OCI-LY3 (cell line): ENCODE data around the gene EEIG2.

ENCODE experiments used
- H2AFZ ChIP-seq: fragments of 200-600, 300-600 bp; shearing (Covaris generic); 2 replicates; pipeline ENCODE4 v1.6.0; 2014; ENCODE audit warnings: antibody characterized with exemption, low read depth, low read length
- H3K27ac ChIP-seq: fragments of 200-600, 300-600 bp; sonication (generic); 2 replicates; pipeline ENCODE4 v1.5.1; 2014; ENCODE audit warnings: mild to moderate bottlenecking, low read length, moderate library complexity, mixed read lengths
- H3K27me3 ChIP-seq: fragments of 200-600, 300-600 bp; sonication (generic); 2 replicates; pipeline ENCODE4 v1.6.1; 2014; ENCODE audit warnings: low read depth, low read length, mixed read lengths
- H3K36me3 ChIP-seq: fragments of 200-600, 300-600 bp; sonication (generic); replicated peaks from 2 replicates; pipeline ENCODE3; 2014; ENCODE audit warnings: low read depth, low read length, mixed read lengths
- H3K4me1 ChIP-seq: fragments of 300-600, 200-600 bp; sonication (generic); 2 replicates; pipeline ENCODE4 v1.6.1; 2014; ENCODE audit warnings: low read length, mixed read lengths
- H3K4me2 ChIP-seq: fragments of 200-600, 300-600 bp; sonication (generic); 2 replicates; pipeline ENCODE4 v1.6.1; 2014; ENCODE audit warnings: low read length, mixed read lengths
- H3K4me3 ChIP-seq: fragments of 300-600, 200-600 bp; sonication (generic); 2 replicates; pipeline ENCODE4 v1.5.1; 2014; ENCODE audit warnings: antibody characterized with exemption, mild to moderate bottlenecking, low read length, moderate library complexity
- H3K79me2 ChIP-seq: fragments of 300-600, 200-600 bp; shearing (Covaris generic); 2 replicates; pipeline ENCODE4 v1.6.1; 2014; ENCODE audit warnings: mild to moderate bottlenecking, low read length, mixed read lengths
- H3K9ac ChIP-seq: fragments of 300-600, 200-600 bp; shearing (Covaris generic); 2 replicates; pipeline ENCODE4 v1.6.0; 2014; ENCODE audit warnings: mild to moderate bottlenecking, low read length, moderate library complexity
- H3K9me3 ChIP-seq: fragments of 200-600, 300-600 bp; shearing (Covaris generic); 2 replicates; pipeline ENCODE4 v1.6.1; 2014; ENCODE audit warnings: low read length, mixed read lengths; ENCODE audit not compliant: insufficient read depth
- H4K20me1 ChIP-seq: fragments of 200-600, 300-600 bp; sonication (generic); 2 replicates; pipeline ENCODE4 v1.6.1; 2016; ENCODE audit warnings: low read length, mixed read lengths; ENCODE audit not compliant: insufficient read depth
- CTCF ChIP-seq: fragments of 200-600, 300-600 bp; sonication (generic); IDR thresholded peaks from 2 replicates; pipeline ENCODE4 v1.5.1; 2014; ENCODE audit warnings: antibody characterized with exemption, low read length, low read depth
- EZH2phosphoT487 ChIP-seq: fragments of 200-600 bp; shearing (Covaris generic); IDR thresholded peaks from 2 replicates; pipeline ENCODE4 v1.6.1; 2018; ENCODE audit warnings: antibody characterized with exemption, mixed run types, low read depth

The EEIG2 gene

GRCh38 chr1:108600504-108600903 lies 40.6 kb downstream of the EEIG2 start:
- no peak overlapping the region for H3K4me2 ChIP-seq
- H4K20me1 ChIP-seq, result no peaks in the 10 kb centered on the region
- H3K79me2 ChIP-seq, result no peaks in the 10 kb centered on the region
- H3K9me3 ChIP-seq, result no peaks in the 10 kb centered on the region
- H2AFZ ChIP-seq, result no peak overlapping the region
- no peaks in the 10 kb centered on the region for H3K27me3 ChIP-seq
- H3K27ac ChIP-seq, result no peak overlapping the region
- no peak overlapping the region for H3K4me3 ChIP-seq
- no peak overlapping the region for H3K9ac ChIP-seq
- TF ChIP-seq CTCF, result no peak
- no peak for TF ChIP-seq EZH2phosphoT487
- no peaks in the 10 kb centered on the region for H3K4me1 ChIP-seq
- H3K36me3 ChIP-seq, result no peaks in the 10 kb centered on the region

- Histone ChIP-seq H3K36me3 (no peaks in the 10 kb centered on the region), H3K9me3 (no peaks in the 10 kb centered on the region), H3K27ac (no peak overlapping the region), H3K9ac (no peak overlapping the region), H4K20me1 (no peaks in the 10 kb centered on the region), H3K4me2 (no peak overlapping the region), H2AFZ (no peak overlapping the region), H3K4me1 (no peaks in the 10 kb centered on the region), H3K4me3 (no peak overlapping the region), H3K79me2 (no peaks in the 10 kb centered on the region), H3K27me3 (no peaks in the 10 kb centered on the region)
- no peak for TF ChIP-seq CTCF
- no peak for TF ChIP-seq EZH2phosphoT487
Observed at GRCh38 chr1:108601708-108602410, 42.0 kb downstream of the EEIG2 start.

DNA sequence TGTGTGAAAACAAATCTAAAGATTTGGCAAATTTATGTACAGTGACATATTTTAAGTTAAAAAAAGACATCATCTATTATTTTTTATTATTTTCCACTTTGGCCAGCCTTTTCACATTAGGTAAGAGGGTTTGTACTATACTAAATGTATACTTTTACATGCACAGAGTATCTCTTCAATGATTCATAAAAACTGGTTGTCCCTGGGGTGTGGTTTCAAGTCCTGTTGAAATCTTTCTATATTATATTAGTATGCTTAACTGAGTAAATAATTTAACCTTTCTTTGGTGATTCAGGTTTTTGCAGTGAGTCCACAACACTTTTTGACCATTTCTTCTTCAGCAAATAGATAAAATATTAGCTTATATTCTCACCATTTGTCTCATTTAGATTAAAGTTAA lies 45.7 kb downstream of the EEIG2 start:
- TF ChIP-seq EZH2phosphoT487 (no peak), CTCF (no peak)
- Histone ChIP-seq H3K27ac (no peak overlapping the region), H3K79me2 (no peaks in the 10 kb centered on the region), H3K9ac (no peak overlapping the region), H2AFZ (no peak overlapping the region), H3K27me3 (no peaks in the 10 kb centered on the region), H3K36me3 (no peaks in the 10 kb centered on the region), H3K4me1 (no peaks in the 10 kb centered on the region), H3K9me3 (no peaks in the 10 kb centered on the region), H3K4me2 (no peak overlapping the region), H3K4me3 (no peak overlapping the region), H4K20me1 (no peaks in the 10 kb centered on the region)

DNA sequence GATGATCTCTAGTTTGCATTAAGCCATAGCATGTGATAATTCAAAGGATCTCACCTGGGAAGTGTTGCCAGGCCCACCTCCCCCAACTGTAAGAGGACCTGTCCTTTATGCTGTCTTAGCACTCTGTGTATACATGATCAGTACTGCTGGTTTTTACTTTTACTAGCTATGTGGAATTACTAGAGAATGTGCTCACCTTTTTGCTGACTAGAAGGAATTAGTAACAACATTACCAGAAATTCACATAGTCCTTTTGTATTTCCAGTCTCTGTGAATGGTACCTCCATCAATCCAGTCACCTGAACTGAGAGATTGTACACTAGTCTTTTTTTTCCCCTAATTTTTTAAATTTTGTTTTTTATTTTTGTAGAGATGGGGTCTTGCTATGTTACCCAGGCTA lies 46.6 kb downstream of the EEIG2 start:
- Histone ChIP-seq H4K20me1 (no peaks in the 10 kb centered on the region), H3K4me3 (no peak overlapping the region), H3K27ac (no peak overlapping the region), H3K9ac (no peak overlapping the region), H3K36me3 (no peaks in the 10 kb centered on the region), H3K9me3 (no peaks in the 10 kb centered on the region), H3K27me3 (no peaks in the 10 kb centered on the region), H2AFZ (no peak overlapping the region), H3K4me2 (no peak overlapping the region), H3K79me2 (no peaks in the 10 kb centered on the region), H3K4me1 (no peaks in the 10 kb centered on the region)
- no peak for TF ChIP-seq CTCF
- no peak for TF ChIP-seq EZH2phosphoT487
